ENCODE results near the gene FSTL1. TPM values are rescaled to one million over a fixed set of nuclear protein-coding genes. Genes with fewer than 3 reads are reported as not detected.

The FSTL1 gene
- total RNA-seq, 1 experiment from 2014 or later = 20.7 TPM

- TF ChIP-seq POLR2AphosphoS5 (IDR thresholded peaks at IDR 0.05; ENCODE audit: low read depth, low read length) (peak; percentile 67), CEBPB (IDR thresholded peaks at IDR 0.05; ENCODE audit: low read depth) (no peak), RAD21 (IDR thresholded peaks at IDR 0.05; ENCODE audit: low read depth) (peak; percentile 97), TCF7L2 (IDR thresholded peaks at IDR 0.05; ENCODE audit: borderline replicate concordance, extremely low read depth, insufficient read depth, insufficient read length) (no peak), SIN3A (IDR thresholded peaks at IDR 0.05; ENCODE audit: low read depth) (no peak), SP1 (IDR thresholded peaks at IDR 0.05; ENCODE audit: low read depth) (peak; percentile 61), EZH2 (IDR thresholded peaks at IDR 0.05) (no peak), EGR1 (IDR thresholded peaks at IDR 0.05; ENCODE audit: low read depth) (no peak), JUND (IDR thresholded peaks at IDR 0.05) (no peak), YY1 (IDR thresholded peaks at IDR 0.05; ENCODE audit: extremely low read depth, insufficient replicate concordance, low read depth, low read length) (peak; percentile 11), ZNF274 (IDR thresholded peaks at IDR 0.05; ENCODE audit: low read depth, low read length) (no peak), SRF (IDR thresholded peaks at IDR 0.05; ENCODE audit: low read depth) (no peak)
- TF ChIP-seq, protein P1, sequence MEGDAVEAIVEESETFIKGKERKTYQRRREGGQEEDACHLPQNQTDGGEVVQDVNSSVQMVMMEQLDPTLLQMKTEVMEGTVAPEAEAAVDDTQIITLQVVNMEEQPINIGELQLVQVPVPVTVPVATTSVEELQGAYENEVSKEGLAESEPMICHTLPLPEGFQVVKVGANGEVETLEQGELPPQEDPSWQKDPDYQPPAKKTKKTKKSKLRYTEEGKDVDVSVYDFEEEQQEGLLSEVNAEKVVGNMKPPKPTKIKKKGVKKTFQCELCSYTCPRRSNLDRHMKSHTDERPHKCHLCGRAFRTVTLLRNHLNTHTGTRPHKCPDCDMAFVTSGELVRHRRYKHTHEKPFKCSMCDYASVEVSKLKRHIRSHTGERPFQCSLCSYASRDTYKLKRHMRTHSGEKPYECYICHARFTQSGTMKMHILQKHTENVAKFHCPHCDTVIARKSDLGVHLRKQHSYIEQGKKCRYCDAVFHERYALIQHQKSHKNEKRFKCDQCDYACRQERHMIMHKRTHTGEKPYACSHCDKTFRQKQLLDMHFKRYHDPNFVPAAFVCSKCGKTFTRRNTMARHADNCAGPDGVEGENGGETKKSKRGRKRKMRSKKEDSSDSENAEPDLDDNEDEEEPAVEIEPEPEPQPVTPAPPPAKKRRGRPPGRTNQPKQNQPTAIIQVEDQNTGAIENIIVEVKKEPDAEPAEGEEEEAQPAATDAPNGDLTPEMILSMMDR (IDR thresholded peaks at IDR 0.05 in 2 of 3, conservative IDR thresholded peaks at IDR 0.05 in 1 of 3; ENCODE audit: borderline replicate concordance in 1 of 3, insufficient read depth in 1 of 3, low read depth in 2 of 3, low read length in 2 of 3) = peak; percentile 78 to 95 (median 88)
- TF ChIP-seq, protein P2, sequence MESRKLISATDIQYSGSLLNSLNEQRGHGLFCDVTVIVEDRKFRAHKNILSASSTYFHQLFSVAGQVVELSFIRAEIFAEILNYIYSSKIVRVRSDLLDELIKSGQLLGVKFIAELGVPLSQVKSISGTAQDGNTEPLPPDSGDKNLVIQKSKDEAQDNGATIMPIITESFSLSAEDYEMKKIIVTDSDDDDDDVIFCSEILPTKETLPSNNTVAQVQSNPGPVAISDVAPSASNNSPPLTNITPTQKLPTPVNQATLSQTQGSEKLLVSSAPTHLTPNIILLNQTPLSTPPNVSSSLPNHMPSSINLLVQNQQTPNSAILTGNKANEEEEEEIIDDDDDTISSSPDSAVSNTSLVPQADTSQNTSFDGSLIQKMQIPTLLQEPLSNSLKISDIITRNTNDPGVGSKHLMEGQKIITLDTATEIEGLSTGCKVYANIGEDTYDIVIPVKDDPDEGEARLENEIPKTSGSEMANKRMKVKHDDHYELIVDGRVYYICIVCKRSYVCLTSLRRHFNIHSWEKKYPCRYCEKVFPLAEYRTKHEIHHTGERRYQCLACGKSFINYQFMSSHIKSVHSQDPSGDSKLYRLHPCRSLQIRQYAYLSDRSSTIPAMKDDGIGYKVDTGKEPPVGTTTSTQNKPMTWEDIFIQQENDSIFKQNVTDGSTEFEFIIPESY (IDR thresholded peaks at IDR 0.05; ENCODE audit: extremely low read depth, insufficient replicate concordance, low read length) = no peak
- no TSS peak for BruUV-seq (replicated peaks)
- Histone ChIP-seq H3K36me3 (ENCODE audit: control insufficient read depth in 1 of 2, insufficient read depth in 2 of 2, low read length in 2 of 2) (no peaks in the 10 kb centered on the region), H4K20me1 (ENCODE audit: insufficient read depth) (no peaks in the 10 kb centered on the region), H3K9me3 (ENCODE audit: control insufficient read depth in 1 of 2, insufficient read depth in 1 of 2, low read depth in 1 of 2, low read length in 2 of 2) (no peaks in the 10 kb centered on the region), H3K4me3 (replicated peaks in 1 of 2; ENCODE audit: low read depth in 1 of 2, low read length in 2 of 2) (peak overlapping the region; percentile 24 to 39), H3K79me2 (ENCODE audit: insufficient read depth, low read length) (no peaks in the 10 kb centered on the region), H3K4me2 (ENCODE audit: low read length) (peak overlapping the region; percentile 67), H3K9ac (ENCODE audit: low read length) (peak overlapping the region; percentile 54), H3K27ac (ENCODE audit: low read depth, low read length) (peak overlapping the region; percentile 50), H3K9me2 (ENCODE audit: insufficient read depth) (no peaks in the 10 kb centered on the region), H3K27me3 (ENCODE audit: insufficient read depth, low read length) (no peaks in the 10 kb centered on the region), H3K4me1 (ENCODE audit: control insufficient read depth in 1 of 2, insufficient read depth in 2 of 2, low read length in 2 of 2) (peaks cover 9 to 23% of the 10 kb centered on the region in 2 experiments), H2AFZ (ENCODE audit: low read depth, low read length, poor library complexity, severe bottlenecking) (peak overlapping the region; percentile 29)
- peak; percentile 91 for ATAC-seq
- peak; percentile 96 for DNase-seq (ENCODE audit: low read depth, low spot score)
- POLR2A ChIA-PET = interaction anchor here (0.7 to 3.0 kb wide), 7 partner anchors 13 to 172 kb away, joined by 3 to 12 read pairs (median 4); partner anchors contain the start of gene LRRC58
- CTCF ChIA-PET = interaction anchor here (0.6 to 7.2 kb wide), 46 partner anchors 8 to 587 kb away, joined by 3 to 157 read pairs (median 4); partner anchors contain the start of gene LRRC58
- intact Hi-C loops (cut with micrococcal nuclease) = loop anchor here (1.0 to 5.0 kb wide), 3 partner anchors 70 to 525 kb away; partner anchors contain the start of gene LRRC58
- RAD21 ChIA-PET (ENCODE audit: low non-redundant PET in 1 of 2, low total read pairs in 2 of 2, uncharacterized antibody in 2 of 2, unreplicated experiment in 2 of 2) = interaction anchor here (0.6 to 2.5 kb wide), 9 partner anchors 26 to 173 kb away, joined by 3 to 16 read pairs (median 5); partner anchors contain the start of gene LRRC58 (in 1 of the 2)
These were observed 33.4 kb downstream of the FSTL1 start for GRCh38 chr3:120417272-120417911.

Data from HCT116 (cell line).